ENCODE measurements around the gene SNRNP70. TPM values are rescaled to one million over a fixed set of nuclear protein-coding genes. Genes with fewer than 3 reads are reported as not detected.
"Not testable (repeated sequence)": the region's sequence is repeated elsewhere in the genome, so short reads cannot be mapped to it uniquely, and the experiment has no call there.

Gene SNRNP70
- polyA plus RNA-seq, 4 donors: 317 to 333 (median 329) TPM

DNA sequence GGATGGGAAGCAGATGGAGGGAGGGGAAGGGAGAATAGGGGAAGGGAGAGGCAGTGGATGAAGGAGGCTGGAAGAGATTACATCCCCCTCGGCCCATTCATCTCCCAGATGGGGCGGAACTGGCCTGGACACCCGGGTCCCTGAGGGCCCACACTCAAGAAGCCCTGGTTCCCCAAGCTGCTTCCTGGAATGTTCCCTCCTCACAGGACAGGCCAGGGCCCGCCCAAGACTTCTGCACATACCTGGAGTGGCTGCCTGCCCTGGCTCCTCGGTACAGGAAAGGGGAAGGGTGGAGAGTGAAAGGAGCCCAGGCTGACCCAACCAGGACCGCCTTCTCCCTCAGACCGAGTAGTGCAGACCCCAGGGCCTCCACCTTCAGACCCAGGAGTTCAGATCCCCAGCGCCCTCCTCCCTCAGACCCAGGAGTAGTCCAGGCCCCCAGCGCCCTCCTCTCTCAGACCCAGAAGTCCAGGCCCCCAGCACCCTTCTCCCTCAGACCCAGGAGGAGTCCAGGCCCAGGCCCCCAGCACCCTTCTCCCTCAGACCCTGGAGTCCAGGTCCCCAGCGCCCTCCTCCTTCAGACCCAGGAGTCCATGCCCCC is 21.1 kb upstream of the SNRNP70 start:
- no peak for DNase-seq (ENCODE audit: low read depth in 4 of 4, low spot score in 3 of 4)

DNA sequence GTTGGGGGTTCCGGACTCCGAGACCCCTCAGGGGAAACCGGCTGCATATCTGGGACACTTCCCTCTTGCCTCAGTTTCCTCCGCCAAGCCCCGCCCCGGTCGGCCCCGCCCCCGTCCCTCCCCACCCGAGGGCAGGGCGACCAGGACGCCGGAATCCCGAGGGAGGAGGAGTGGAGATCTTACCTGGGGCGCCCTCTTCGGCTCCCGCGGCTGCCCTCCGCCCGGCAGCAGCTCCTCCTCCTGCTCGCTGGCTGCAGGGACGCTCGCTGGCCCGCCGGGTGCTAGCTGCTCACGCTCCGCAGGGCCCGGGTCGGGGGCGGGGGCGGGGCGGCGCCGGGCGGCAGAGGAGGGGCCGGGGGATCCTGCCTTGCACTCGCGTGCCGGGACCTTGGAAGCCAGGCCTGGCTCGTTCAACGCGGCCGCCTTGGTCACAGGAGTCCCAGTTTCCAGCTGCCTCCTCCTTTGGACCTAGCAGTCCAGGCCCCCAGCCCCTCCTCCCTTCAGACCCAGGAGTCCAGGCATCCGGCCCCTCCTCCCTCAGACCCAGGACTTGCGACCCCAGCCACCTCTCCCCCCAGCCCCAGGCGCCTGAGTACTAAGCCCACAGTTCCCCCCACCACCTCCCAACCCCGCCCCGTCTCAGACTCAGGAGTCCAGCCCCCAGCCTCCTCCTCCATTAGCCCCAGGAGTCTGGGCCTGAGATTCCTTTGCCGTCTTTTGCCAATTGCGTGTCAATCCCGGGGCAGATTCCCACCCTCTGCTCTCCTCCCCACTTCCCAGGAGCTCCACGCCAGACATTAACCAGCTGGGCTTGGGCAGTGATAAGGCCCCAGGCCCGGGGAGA is 20.3 kb upstream of the SNRNP70 start, which contains the start of gene NTF4:
NTF4 (minus strand) TSS at position 51 of the 844 bp plus-strand sequence. CDS start 2,821 bp downstream, outside the sequence.
- DNase-seq (ENCODE audit: low read depth in 4 of 4, low spot score in 3 of 4): no peak

DNA sequence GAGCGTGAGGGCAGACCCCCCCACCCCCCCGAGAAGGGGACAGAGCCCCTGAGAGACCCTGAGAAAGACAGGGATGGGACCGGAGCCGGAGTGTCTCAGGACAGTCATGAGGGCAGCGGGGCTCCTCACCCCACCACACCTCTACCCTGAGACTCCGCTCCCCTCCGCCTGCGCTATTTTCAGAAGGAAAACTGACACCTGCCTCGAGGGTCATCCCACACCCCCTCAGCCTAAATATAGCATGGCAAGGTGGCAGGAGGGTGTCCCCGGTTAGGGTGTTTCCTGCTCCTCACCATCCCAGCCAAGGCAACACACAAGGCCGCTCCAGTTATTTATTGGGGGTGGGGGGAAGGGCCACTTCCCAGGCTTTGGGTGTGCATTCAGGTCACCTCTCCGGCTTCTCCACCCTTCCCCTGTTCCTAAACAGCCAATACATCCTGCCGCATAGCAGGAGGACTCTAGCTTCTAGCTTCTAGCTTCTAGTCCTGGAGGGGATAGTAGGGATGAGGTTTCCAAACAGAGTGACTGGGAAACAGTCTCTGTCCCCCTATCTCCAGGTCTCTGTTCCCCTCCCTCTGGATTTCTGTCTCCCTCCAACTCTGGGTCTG is 19.2 kb upstream of the SNRNP70 start:
- no peak for DNase-seq (ENCODE audit: low read depth in 4 of 4, low spot score in 3 of 4)

DNA sequence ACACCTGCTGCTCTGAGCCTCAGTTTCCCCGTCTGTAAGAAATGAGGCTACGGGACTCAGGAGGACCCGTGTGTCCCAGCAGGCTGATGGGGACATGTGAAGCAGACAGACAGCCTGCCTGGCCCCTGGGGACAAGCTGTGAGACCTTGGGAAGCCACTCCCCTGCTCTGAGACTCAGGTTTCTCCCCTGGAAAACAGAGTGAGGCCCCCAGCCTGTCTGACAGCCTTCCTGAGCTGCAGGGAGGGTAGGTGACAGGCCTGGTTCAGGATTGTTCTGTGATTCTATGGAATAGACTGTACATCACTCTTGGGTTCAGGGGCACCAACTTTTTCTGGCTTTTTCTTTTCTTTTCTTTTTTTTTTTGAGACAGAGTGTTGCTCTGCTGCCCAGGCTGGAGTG is 17.7 kb upstream of the SNRNP70 start:
- no peak for DNase-seq (ENCODE audit: low read depth in 4 of 4, low spot score in 3 of 4)

DNA sequence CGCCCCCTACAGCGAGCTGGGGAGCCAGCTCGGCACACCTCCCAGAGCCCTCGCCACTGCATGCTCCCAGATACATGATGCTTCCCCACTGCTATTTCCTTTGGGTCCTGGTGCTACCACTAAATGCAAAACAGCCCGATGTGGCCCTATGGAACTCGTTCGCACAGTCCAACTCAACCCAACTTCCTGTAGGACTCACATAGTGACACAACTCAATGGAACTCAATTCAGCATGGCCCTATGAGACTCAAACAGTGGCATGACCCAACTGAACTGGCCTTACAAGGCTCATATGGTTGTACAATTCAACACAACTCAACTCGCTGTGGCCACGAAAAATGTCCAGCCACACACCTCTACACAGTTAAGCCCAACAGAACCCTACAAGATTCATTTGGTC is 16.2 kb upstream of the SNRNP70 start:
- DNase-seq (ENCODE audit: low read depth in 4 of 4, low spot score in 3 of 4): no peak

DNA sequence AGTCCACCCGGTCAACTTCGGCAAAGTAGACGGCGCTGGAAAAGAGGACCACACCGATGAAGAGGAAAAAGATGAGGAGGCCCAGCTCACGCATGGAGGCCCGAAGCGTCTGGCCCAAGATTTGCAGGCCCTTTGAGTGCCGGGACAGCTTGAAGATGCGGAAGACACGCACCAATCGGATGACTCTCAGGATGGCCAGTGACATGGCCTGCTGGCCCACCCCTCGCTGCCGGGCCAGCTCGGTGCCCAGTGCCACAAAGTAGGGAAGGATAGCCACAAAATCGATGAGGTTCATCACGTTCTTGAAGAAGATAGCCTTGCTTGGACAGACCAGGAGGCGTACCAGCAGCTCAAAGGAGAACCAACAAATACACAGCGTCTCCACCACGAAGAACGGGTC is 14.8 kb upstream of the SNRNP70 start:
- DNase-seq (ENCODE audit: low read depth in 4 of 4, low spot score in 3 of 4): no peak

DNA sequence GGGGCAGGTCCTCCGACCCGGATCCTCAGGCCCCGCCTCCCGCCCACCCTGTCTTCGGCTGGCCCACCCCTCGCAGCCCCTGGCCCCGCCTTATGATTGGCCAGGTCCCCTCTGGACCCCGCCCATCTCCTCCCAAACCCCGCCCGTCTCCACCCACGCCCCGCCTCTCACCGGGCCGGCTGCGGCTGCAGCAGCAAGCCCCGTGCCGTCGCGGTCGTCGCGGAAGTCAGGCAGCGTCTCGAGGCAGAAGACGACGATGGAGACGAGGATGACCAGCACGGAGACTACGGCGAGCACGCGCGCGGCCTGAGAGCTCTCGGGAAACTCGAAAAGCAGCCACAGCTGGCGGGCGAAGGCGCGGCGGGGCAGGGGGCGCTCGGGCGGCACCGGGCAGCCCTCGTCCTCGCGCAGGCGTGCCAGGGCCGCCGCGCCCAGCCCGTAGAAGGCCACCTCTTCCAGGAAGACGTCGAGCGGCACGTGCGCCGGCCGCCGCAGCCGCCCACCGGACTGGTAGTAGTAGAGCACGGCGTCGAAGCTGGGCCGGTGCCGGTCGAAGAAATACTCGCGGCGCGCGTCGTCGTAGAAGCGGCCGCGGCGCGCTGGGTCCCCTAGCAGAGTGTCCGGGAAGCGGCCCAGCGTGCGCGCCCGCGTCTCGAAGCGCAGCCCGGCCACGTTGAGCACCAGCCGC is 13.2 kb upstream of the SNRNP70 start:
- DNase-seq (ENCODE audit: low read depth in 4 of 4, low spot score in 3 of 4): no peak

DNA sequence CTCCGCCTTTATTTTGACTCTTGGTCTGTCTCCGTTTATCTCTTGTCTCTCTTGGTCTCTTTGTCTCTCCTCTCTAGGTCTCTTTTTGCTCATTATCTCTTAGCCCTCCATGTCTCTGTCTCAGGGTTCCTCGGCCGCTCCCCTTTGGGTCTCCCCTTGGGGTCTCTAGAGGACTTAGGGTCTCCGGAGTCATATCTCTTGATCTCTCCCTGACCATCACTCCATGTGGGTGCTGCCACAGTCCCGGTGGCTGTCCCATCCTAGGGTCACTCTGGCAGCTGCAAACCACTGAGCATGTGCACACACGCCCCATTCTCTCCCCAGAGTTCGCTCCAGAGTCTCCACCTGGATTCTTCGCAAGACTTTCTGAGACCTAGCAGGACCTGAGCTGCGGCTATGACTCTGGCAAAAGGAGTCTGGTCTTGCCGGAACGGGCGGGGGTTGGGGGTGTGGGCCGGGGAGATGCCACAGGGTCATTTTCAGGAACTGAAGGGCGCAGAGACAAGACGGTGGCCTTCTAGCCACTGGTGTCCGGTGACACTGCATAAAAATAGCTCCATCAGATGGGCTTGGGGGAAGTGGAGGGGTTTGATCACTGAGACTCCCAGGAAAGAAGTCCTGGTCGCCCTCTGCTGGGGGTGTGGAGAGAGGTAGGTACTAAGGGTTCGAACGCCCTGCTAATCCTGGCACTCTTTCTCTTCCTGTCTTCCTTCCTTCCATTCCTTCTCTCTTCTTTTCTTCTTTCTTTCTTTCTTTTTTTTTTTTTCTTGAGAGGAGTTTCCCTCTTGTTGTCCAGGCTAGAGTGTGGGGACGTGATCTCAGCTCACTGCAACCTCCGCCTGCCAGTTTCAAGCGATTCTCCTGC is 11.5 kb upstream of the SNRNP70 start:
- DNase-seq (ENCODE audit: low read depth in 4 of 4, low spot score in 3 of 4): no peak

DNA sequence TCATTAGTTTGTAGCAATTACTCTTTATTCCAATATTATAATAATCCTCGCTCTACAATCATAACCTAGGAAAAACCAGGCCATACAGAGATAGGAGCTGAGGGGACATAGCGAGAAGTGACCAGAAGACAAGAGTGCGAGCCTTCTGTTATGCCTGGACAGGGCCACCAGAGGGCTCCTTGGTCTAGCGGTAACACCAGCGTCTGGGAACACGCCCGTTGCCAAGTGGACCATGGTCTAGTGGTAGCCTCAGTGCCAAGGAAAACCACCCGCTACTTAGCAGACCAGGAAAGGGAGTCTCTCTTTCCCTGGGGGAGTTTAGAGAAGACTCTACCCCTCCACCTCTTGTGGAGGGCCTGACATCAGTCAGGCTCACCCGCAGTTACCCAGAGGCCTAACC is 10.4 kb upstream of the SNRNP70 start:
- not testable (repeated sequence) for DNase-seq (ENCODE audit: low read depth in 4 of 4, low spot score in 3 of 4)

DNA sequence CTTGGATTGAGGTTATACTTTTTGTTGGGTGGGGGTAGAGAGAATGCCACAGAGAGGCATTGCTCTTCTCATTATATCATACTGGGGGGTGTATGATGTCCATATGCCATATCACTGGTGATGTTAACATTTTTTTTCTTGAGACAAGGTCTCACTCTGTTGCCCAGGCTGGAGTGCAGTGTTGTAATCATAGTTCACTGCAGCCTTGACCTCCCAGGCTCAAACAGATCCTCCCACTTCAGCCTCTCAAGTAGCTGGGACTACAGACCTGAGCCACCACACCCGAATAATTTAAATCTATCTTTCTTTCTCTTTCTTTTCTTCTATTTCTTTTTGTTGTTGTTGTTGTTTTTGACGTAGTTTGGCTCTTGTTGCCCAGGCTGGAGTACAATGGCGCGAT is 4.9 kb upstream of the SNRNP70 start:
- no peak for DNase-seq (ENCODE audit: low read depth in 4 of 4, low spot score in 3 of 4)

DNA sequence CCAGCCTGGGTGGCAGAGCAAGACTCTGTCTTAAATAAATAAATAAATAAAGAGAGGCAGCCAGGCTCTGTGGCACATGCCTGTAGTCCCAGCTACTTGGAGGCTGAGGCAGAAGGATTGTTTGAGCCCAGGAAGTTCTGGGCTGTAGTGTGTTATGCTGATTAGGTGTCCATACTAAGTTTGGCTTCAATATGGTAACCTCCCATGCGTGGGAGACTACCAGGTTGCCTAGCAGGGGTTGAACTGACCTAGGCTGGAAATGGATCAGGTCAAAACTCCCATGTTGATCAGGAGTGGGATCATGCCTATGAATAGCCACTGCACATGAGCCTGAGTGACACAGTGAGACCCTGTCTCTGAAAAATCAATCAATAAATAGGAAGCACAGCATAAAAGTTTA is 4.0 kb upstream of the SNRNP70 start:
- no peak for DNase-seq (ENCODE audit: low read depth in 4 of 4, low spot score in 3 of 4)

DNA sequence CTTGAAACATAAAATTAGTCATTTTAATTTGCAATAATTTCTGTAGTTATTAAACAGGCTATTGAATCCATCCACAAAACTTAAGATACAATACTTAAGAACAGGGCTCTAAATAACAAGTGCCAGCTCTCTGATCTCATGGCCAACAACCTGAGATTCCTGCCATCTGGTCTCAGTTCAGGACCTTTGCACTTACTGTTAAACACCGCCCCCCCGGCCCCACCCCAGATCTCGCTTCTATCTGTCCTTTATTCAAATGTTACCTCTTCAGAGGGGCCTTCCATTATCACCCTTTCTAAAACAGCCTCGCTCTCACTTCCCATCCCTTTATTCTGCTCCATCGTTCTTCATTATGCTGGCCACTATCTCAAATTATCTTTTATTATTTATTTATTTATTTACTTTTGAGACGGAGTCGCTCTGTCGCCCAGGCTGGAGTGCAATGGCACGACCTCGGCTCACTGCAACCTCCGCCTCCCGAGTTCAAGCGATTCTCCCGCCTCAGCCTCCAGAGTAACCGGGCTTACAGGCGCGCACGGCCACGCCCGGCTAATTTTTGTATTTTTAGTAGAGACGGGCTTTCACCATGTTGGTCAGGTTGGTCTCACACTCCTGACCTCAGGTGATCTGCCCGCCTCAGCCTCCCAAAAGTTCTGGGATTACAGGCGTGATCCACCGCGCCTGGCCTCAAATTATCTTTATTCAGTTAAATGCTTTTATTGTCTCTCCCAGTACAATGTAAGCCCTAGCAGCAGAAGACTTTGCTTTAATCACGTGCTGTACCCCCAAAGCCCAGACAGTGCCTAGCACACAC is 838 bp upstream of the SNRNP70 start:
- DNase-seq (ENCODE audit: low read depth in 4 of 4, low spot score in 3 of 4): no peak

DNA sequence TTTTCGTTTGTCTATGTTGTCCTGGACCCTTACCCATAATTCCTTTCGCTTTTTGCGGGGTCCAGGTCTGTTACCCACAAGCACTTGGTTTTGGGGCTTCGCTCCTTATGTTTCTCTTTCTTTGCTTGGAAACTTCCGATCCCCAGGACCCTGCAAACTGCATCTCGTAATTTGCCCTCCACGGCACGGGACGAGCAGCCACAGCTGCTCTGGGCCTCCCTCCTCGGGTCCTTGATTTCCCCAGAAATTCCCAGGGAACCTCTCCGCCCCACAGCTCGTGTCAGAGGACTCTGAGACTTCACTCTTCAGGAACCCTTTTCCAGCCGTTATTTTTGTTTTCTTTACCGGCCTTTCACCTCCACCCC is 599 bp downstream of the SNRNP70 start:
- DNase-seq (ENCODE audit: low read depth in 4 of 4, low spot score in 3 of 4): no peak

DNA sequence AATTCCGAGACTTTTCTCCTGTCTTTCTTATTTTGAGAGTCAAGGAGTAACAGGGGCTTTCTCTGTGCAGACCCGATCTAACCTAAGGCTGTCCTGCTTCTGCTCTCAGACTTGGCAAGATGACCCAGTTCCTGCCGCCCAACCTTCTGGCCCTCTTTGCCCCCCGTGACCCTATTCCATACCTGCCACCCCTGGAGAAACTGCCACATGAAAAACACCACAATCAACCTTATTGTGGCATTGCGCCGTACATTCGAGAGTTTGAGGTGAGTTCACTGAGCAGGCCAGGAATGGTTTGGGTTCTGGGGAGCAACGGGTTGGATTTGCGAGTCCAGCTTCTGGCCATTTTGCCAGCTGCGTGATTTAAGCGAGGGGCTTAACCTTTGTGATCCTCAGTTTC is 1.0 kb downstream of the SNRNP70 start:
- DNase-seq (ENCODE audit: low read depth in 4 of 4, low spot score in 3 of 4): no peak

DNA sequence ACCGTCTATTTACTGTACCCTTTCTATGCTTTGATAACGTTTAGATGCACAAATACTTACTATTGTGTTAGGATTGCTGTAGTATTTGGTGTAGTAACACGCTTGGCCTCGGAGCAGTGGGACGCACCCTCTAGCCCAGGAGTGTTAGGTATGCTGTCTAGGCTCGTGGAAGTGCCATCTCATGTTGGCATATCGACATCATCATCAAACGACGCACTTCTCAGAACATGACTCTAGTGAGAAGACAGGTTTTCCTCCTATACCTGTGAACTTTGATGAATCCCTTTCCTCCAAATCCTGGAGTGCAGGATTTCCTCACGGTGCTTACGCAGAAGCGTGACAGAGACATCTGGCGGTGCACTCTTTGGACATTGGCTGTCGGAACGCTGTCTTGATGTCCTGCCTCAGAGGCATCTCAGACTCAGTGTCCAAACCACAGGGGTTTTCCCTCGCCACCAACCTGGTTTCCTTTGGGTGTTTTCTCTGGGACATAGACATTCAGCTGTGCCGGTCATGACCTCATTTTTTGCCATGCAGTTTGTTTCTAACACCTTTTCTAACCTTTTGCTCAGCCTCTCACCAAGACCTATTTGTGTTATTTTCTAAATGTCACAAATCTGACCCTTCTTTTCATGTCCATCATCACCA is 6.3 kb downstream of the SNRNP70 start:
- no peak for DNase-seq (ENCODE audit: low read depth in 4 of 4, low spot score in 3 of 4)

DNA sequence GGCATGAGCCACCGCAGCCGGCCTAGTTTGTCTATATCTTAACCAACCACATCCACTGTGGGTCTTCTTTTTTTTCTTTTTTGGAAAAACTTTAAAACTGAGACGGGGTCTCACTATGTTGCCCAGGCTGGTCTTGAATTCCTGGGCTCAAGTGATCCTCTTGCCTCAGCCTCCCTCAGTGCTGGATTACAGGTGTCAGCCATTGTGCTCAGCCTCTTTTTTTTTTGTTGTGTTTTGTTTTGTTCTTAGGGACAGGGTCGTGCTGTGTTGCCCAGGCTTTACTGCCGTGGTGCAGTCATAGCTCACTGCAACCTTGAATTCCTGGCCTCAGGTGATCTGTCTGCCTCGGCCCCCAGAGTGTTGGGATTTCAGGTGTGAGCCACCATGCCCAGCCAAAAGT is 7.4 kb downstream of the SNRNP70 start:
- no peak for DNase-seq (ENCODE audit: low read depth in 4 of 4, low spot score in 3 of 4)

DNA sequence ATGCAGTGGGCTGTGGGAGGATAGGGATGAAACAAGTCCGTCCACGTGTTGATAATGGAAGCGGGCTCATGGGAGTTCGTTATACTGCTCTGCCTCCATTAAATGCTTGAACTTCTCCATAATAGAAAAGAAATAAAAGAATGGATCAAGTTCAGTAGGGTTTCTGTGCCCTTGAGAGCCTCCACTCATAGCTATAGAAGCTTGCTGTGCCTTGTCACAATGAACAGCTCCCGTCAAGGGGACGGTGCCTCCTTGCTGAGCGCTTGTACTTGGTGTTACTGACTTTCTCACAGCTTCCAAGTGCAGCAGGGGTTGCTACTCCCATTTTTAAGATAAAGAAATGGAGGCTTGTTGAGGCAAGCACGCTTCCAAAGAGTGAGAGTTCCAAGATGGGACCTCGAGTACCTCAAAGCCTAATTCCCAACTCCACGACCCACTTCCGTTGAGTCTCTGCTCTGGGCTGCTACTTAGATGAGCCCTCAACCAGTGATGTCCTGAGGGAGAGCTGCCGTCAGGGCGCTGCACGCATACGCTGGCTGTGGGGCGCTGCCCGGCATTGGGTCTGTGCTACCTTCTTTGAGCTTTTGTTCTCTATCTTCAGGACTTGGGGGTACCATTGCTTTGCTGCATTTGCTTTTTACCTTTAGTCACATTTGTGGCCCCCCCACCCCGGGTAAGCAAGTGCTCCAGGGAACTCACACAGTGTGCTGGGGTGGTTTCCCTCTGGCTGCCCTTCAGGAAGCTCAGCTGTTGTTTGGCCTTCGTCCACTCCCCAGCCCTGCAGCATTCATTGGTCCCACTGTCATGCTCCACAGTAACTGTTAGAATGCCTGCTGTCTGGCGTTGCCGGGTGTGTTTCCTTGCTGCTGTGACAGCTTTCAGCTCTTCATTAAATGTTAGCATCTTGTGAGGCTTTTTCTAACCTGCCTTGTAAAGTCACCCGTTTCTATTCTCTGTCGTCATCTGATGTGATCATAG is 9.5 kb downstream of the SNRNP70 start:
- no peak for DNase-seq (ENCODE audit: low read depth in 4 of 4, low spot score in 3 of 4)
